Activated naive CD8-positive, alpha-beta T cell treated with anti-CD3 and anti-CD28 coated beads for 36 hours (primary cell): ENCODE data around the gene TMTC2. TPM values are rescaled to one million over a fixed set of nuclear protein-coding genes. Genes with fewer than 3 reads are reported as not detected.
"Not testable (repeated sequence)": the region's sequence is repeated elsewhere in the genome, so short reads cannot be mapped to it uniquely, and the experiment has no call there.

Experiments used
- DNase-seq: peaks from one replicate; pipeline ENCODE4 v3.0.0; 2021
- H3K27ac Mint-ChIP-seq: one replicate; pipeline ENCODE4 v1.8.0; 2022; ENCODE audit warnings: mild to moderate bottlenecking, moderate library complexity, mixed read lengths
- H3K27me3 Mint-ChIP-seq: one replicate; pipeline ENCODE4 v1.8.0; 2022; ENCODE audit warnings: mild to moderate bottlenecking, mixed read lengths
- H3K36me3 Mint-ChIP-seq: one replicate; pipeline ENCODE4 v1.8.0; 2021; ENCODE audit warnings: mild to moderate bottlenecking, mixed read lengths
- H3K4me1 Mint-ChIP-seq: one replicate; pipeline ENCODE4 v1.8.0; 2021; ENCODE audit warnings: mixed read lengths
- H3K4me3 Mint-ChIP-seq: one replicate; pipeline ENCODE4 v1.8.0; 2022; ENCODE audit warnings: mild to moderate bottlenecking, moderate library complexity, mixed read lengths
- H3K9me3 Mint-ChIP-seq: one replicate; pipeline ENCODE4 v1.8.0; 2022; ENCODE audit warnings: mixed read lengths
- total RNA-seq, 2 experiments: library from RNA; stranded (reverse); gene quantifications; one replicate each; pipeline ENCODE4 v1.2.3, GENCODE V29; 2021

Gene TMTC2
- total RNA-seq, 2 experiments from 2014 or later: 1.4 to 1.7 TPM

- Mint-ChIP-seq H3K4me3 (no peak overlapping the region), H3K4me1 (no peaks in the 10 kb centered on the region), H3K27ac (no peak overlapping the region), H3K27me3 (no peaks in the 10 kb centered on the region), H3K36me3 (no peaks in the 10 kb centered on the region), H3K9me3 (no peaks in the 10 kb centered on the region)
- DNase-seq: no peak
Observed at GRCh38 chr12:82780517-82780916, 93.8 kb downstream of the TMTC2 start.

GRCh38 chr12:82781309-82781997 lies 94.7 kb downstream of the TMTC2 start:
- Mint-ChIP-seq H3K36me3 (no peaks in the 10 kb centered on the region), H3K27ac (no peak overlapping the region), H3K4me3 (no peak overlapping the region), H3K27me3 (no peaks in the 10 kb centered on the region), H3K4me1 (no peaks in the 10 kb centered on the region), H3K9me3 (no peaks in the 10 kb centered on the region)
- DNase-seq: no peak

GRCh38 chr12:82783435-82783834 lies 96.7 kb downstream of the TMTC2 start:
- no peak for DNase-seq
- Mint-ChIP-seq H3K27me3 (no peaks in the 10 kb centered on the region), H3K9me3 (no peaks in the 10 kb centered on the region), H3K4me1 (no peaks in the 10 kb centered on the region), H3K27ac (no peak overlapping the region), H3K4me3 (no peak overlapping the region), H3K36me3 (no peaks in the 10 kb centered on the region)

GRCh38 chr12:82787016-82787415 lies 100.3 kb downstream of the TMTC2 start:
- Mint-ChIP-seq H3K27ac (no peak overlapping the region), H3K4me3 (no peak overlapping the region), H3K4me1 (no peaks in the 10 kb centered on the region), H3K36me3 (no peaks in the 10 kb centered on the region), H3K27me3 (no peaks in the 10 kb centered on the region), H3K9me3 (no peaks in the 10 kb centered on the region)
- no peak for DNase-seq

GRCh38 chr12:82788594-82788993 lies 101.9 kb downstream of the TMTC2 start:
- no peaks in the 10 kb centered on the region for H3K27me3 Mint-ChIP-seq
- no peaks in the 10 kb centered on the region for H3K9me3 Mint-ChIP-seq
- DNase-seq: no peak
- H3K36me3 Mint-ChIP-seq: no peaks in the 10 kb centered on the region
- no peaks in the 10 kb centered on the region for H3K4me1 Mint-ChIP-seq
- no peak overlapping the region for H3K4me3 Mint-ChIP-seq
- no peak overlapping the region for H3K27ac Mint-ChIP-seq

- H3K27ac Mint-ChIP-seq: no peak overlapping the region
- no peaks in the 10 kb centered on the region for H3K36me3 Mint-ChIP-seq
- H3K4me1 Mint-ChIP-seq: no peaks in the 10 kb centered on the region
- no peaks in the 10 kb centered on the region for H3K27me3 Mint-ChIP-seq
- DNase-seq: no peak
- H3K9me3 Mint-ChIP-seq: no peaks in the 10 kb centered on the region
- H3K4me3 Mint-ChIP-seq: no peak overlapping the region
Observed at GRCh38 chr12:82789674-82790073, 103.0 kb downstream of the TMTC2 start.

GRCh38 chr12:82793751-82794281 lies 107.1 kb downstream of the TMTC2 start:
- Mint-ChIP-seq H3K27ac (no peak overlapping the region), H3K36me3 (no peaks in the 10 kb centered on the region), H3K9me3 (no peaks in the 10 kb centered on the region), H3K4me1 (no peaks in the 10 kb centered on the region), H3K27me3 (no peaks in the 10 kb centered on the region), H3K4me3 (no peak overlapping the region)
- no peak for DNase-seq

- Mint-ChIP-seq H3K4me3 (no peak overlapping the region), H3K27ac (no peak overlapping the region), H3K36me3 (no peaks in the 10 kb centered on the region), H3K9me3 (no peaks in the 10 kb centered on the region), H3K4me1 (no peaks in the 10 kb centered on the region), H3K27me3 (no peaks in the 10 kb centered on the region)
- no peak for DNase-seq
Observed at GRCh38 chr12:82797480-82797879, 110.8 kb downstream of the TMTC2 start.

GRCh38 chr12:82800185-82800584 lies 113.5 kb downstream of the TMTC2 start:
- Mint-ChIP-seq H3K36me3 (no peaks in the 10 kb centered on the region), H3K4me1 (no peaks in the 10 kb centered on the region), H3K9me3 (no peaks in the 10 kb centered on the region), H3K4me3 (no peak overlapping the region), H3K27me3 (no peaks in the 10 kb centered on the region), H3K27ac (no peak overlapping the region)
- no peak for DNase-seq

GRCh38 chr12:82801951-82802610 lies 115.4 kb downstream of the TMTC2 start:
- no peak for DNase-seq
- Mint-ChIP-seq H3K36me3 (no peaks in the 10 kb centered on the region), H3K27me3 (no peaks in the 10 kb centered on the region), H3K4me1 (no peaks in the 10 kb centered on the region), H3K9me3 (no peaks in the 10 kb centered on the region), H3K27ac (no peak overlapping the region), H3K4me3 (no peak overlapping the region)

- Mint-ChIP-seq H3K27ac (no peak overlapping the region), H3K4me3 (no peak overlapping the region), H3K27me3 (no peaks in the 10 kb centered on the region), H3K36me3 (no peaks in the 10 kb centered on the region), H3K9me3 (no peaks in the 10 kb centered on the region), H3K4me1 (no peaks in the 10 kb centered on the region)
- DNase-seq: no peak
Observed at GRCh38 chr12:82803201-82803600, 116.5 kb downstream of the TMTC2 start.

GRCh38 chr12:82804601-82805000 lies 117.9 kb downstream of the TMTC2 start:
- Mint-ChIP-seq H3K27ac (no peak overlapping the region), H3K4me1 (no peaks in the 10 kb centered on the region)

GRCh38 chr12:82805004-82805403 lies 118.3 kb downstream of the TMTC2 start:
- H3K4me3 Mint-ChIP-seq: not testable (repeated sequence)

More at GRCh38 chr12:82804601-82805000, 117.9 kb downstream of the TMTC2 start:
- H3K36me3 Mint-ChIP-seq: no peaks in the 10 kb centered on the region
- no peaks in the 10 kb centered on the region for H3K9me3 Mint-ChIP-seq
- DNase-seq: no peak
- H3K4me3 Mint-ChIP-seq: no peak overlapping the region
- no peaks in the 10 kb centered on the region for H3K27me3 Mint-ChIP-seq

GRCh38 chr12:82805812-82806497 lies 119.2 kb downstream of the TMTC2 start:
- Mint-ChIP-seq H3K27ac (no peak overlapping the region), H3K4me1 (no peaks in the 10 kb centered on the region), H3K36me3 (no peaks in the 10 kb centered on the region), H3K4me3 (no peak overlapping the region), H3K9me3 (no peaks in the 10 kb centered on the region), H3K27me3 (no peaks in the 10 kb centered on the region)
- DNase-seq: no peak

More at GRCh38 chr12:82805004-82805403, 118.3 kb downstream of the TMTC2 start:
- H3K9me3 Mint-ChIP-seq, DNase-seq, H3K27ac Mint-ChIP-seq, H3K27me3 Mint-ChIP-seq, H3K36me3 Mint-ChIP-seq, H3K4me1 Mint-ChIP-seq: not testable (repeated sequence)

- H3K27ac Mint-ChIP-seq: no peak overlapping the region
- no peaks in the 10 kb centered on the region for H3K27me3 Mint-ChIP-seq
- no peak overlapping the region for H3K4me3 Mint-ChIP-seq
- DNase-seq: no peak
- no peaks in the 10 kb centered on the region for H3K9me3 Mint-ChIP-seq
- no peaks in the 10 kb centered on the region for H3K4me1 Mint-ChIP-seq
- no peaks in the 10 kb centered on the region for H3K36me3 Mint-ChIP-seq
Observed at GRCh38 chr12:82807132-82807737, 120.5 kb downstream of the TMTC2 start.
